H1 (cell line): Measurements from ENCODE around the gene NELFE. TPM values are rescaled to one million over a fixed set of nuclear protein-coding genes. Genes with fewer than 3 reads are reported as not detected.

Source experiments
- CTCF ChIA-PET: fragments of 300-600 bp; sonication (Branson Sonifier 250); formaldehyde crosslinking; loops from one replicate; lab custom pipeline; 2021; ENCODE audit not compliant: partially characterized antibody; lab: Charles Lee
- POLR2A ChIA-PET: fragments of 300-600 bp; sonication (Branson Sonifier 250); formaldehyde crosslinking; loops from one replicate; lab custom pipeline; 2021; ENCODE audit warnings: inconsistent platforms; ENCODE audit not compliant: partially characterized antibody; lab: Charles Lee
- DNase-seq, 2 experiments: peaks; one replicate each; pipeline versions ENCODE4 v3.0.0 to v3.0.0-alpha.2; 2010 to 2022; ENCODE audit warnings: low spot score in 2 of 2, low read depth in 1 of 2, mixed read lengths in 1 of 2
- FAIRE-seq: peaks from 2 replicates; lab custom pipeline; 2011; peaks lifted over from hg19 to GRCh38; lab: Jason Lieb, UNC
- H2AFZ ChIP-seq: 2 replicates; pipeline ENCODE4 v1.8.1; 2012; ENCODE audit warnings: low read length, inconsistent platforms
- H2AK5ac ChIP-seq: 2 replicates; pipeline ENCODE4 v1.6.1; 2013; ENCODE audit warnings: low read depth, low read length
- H2BK120ac ChIP-seq: replicated peaks from 2 replicates; pipeline ENCODE3; 2013; ENCODE audit warnings: low read depth, low read length, inconsistent platforms
- H2BK12ac ChIP-seq: 2 replicates; pipeline ENCODE4 v1.6.1; 2013; ENCODE audit warnings: low read depth, low read length
- H2BK15ac ChIP-seq: 2 replicates; pipeline ENCODE4 v1.6.1; 2013; ENCODE audit warnings: low read length
- H2BK20ac ChIP-seq: 2 replicates; pipeline ENCODE4 v1.6.1; 2013; ENCODE audit warnings: low read length
- H2BK5ac ChIP-seq: 2 replicates; pipeline ENCODE4 v1.6.1; 2013; ENCODE audit warnings: low read depth, low read length
- H3K14ac ChIP-seq: 2 replicates; pipeline ENCODE4 v1.6.1; 2013; ENCODE audit warnings: inconsistent platforms; ENCODE audit not compliant: insufficient read length
- H3K18ac ChIP-seq: 2 replicates; pipeline ENCODE4 v1.6.1; 2013; ENCODE audit warnings: low read length; ENCODE audit errors: extremely low read depth
- H3K23ac ChIP-seq: 2 replicates; pipeline ENCODE4 v1.6.1; 2013; ENCODE audit warnings: inconsistent platforms; ENCODE audit not compliant: insufficient read length
- H3K23me2 ChIP-seq: 2 replicates; pipeline ENCODE4 v1.6.1; 2013; ENCODE audit warnings: low read depth, low read length
- H3K27ac ChIP-seq: 2 replicates; pipeline ENCODE4 v1.6.1; 2011; ENCODE audit warnings: low read depth, low read length, inconsistent platforms
- H3K27me3 ChIP-seq, 4 experiments: replicated peaks in 1 of 4; 1 replicate in 1 of 4; 2 replicates in 3 of 4; pipeline versions ENCODE4 v1.6.1 to v1.8.1; 2011 to 2013; ENCODE audit warnings: low read length in 3 of 4, mild to moderate bottlenecking in 3 of 4, inconsistent platforms in 2 of 4, mixed read lengths in 2 of 4, moderate library complexity in 1 of 4; ENCODE audit not compliant: control insufficient read depth in 3 of 4, insufficient read depth in 3 of 4; ENCODE audit errors: extremely low read depth in 1 of 4
- H3K36me3 ChIP-seq, 4 experiments: 2 replicates each; pipeline versions ENCODE4 v1.6.1 to v1.8.1; 2011 to 2013; ENCODE audit warnings: mild to moderate bottlenecking in 4 of 4, low read length in 3 of 4, moderate library complexity in 2 of 4, control low read depth in 1 of 4, inconsistent platforms in 1 of 4; ENCODE audit not compliant: insufficient read depth in 4 of 4, control insufficient read depth in 2 of 4
- H3K4ac ChIP-seq: replicated peaks from 2 replicates; pipeline ENCODE3; 2013; ENCODE audit warnings: low read length, low read depth, mixed read lengths, inconsistent platforms; ENCODE audit not compliant: insufficient read length
- H3K4me1 ChIP-seq, 4 experiments: replicated peaks in 1 of 4; 1 replicate in 1 of 4; 2 replicates in 3 of 4; pipeline versions ENCODE4 v1.6.1 to v1.8.1; 2011 to 2013; ENCODE audit warnings: low read length in 3 of 4, inconsistent platforms in 2 of 4, mixed read lengths in 1 of 4; ENCODE audit not compliant: insufficient read depth in 4 of 4, control insufficient read depth in 3 of 4
- H3K4me2 ChIP-seq, 2 experiments: 2 replicates each; pipeline versions ENCODE4 v1.6.1 to v1.8.1; 2011 to 2013; ENCODE audit warnings: low read depth in 2 of 2, low read length in 2 of 2, control low read depth in 1 of 2, inconsistent platforms in 1 of 2, mild to moderate bottlenecking in 1 of 2; ENCODE audit not compliant: insufficient read depth in 1 of 2
- H3K4me3 ChIP-seq, 4 experiments: fragments of 200-600, 300-600 bp in 1 of 4; sonication (generic), shearing (Covaris generic), sonication (Bioruptor Twin) in 1 of 4; 2 replicates each; pipeline versions ENCODE4 v1.5.1 to v1.8.1; 2011 to 2016; ENCODE audit warnings: low read length in 4 of 4, low read depth in 3 of 4, control low read depth in 2 of 4, inconsistent platforms in 2 of 4, mild to moderate bottlenecking in 2 of 4, mixed read lengths in 1 of 4, moderate library complexity in 1 of 4; ENCODE audit not compliant: insufficient read depth in 2 of 4; ENCODE audit errors: extremely low read depth in 1 of 4
- H3K56ac ChIP-seq: replicated peaks from 2 replicates; pipeline ENCODE3; 2013; ENCODE audit warnings: low read depth, mild to moderate bottlenecking, mixed read lengths, low read length, inconsistent platforms; ENCODE audit not compliant: insufficient read length
- H3K79me1 ChIP-seq: 2 replicates; pipeline ENCODE4 v1.6.1; 2013; ENCODE audit warnings: low read depth, low read length, control low read depth
- H3K79me2 ChIP-seq, 2 experiments: 2 replicates each; pipeline versions ENCODE4 v1.6.1 to v1.8.1; 2012 to 2013; ENCODE audit warnings: low read length in 2 of 2, mild to moderate bottlenecking in 2 of 2, inconsistent platforms in 1 of 2; ENCODE audit not compliant: insufficient read depth in 2 of 2, control insufficient read depth in 1 of 2
- H3K9ac ChIP-seq, 4 experiments: replicated peaks in 1 of 4; 1 replicate in 1 of 4; 2 replicates in 3 of 4; pipeline versions ENCODE4 v1.6.1 to v1.8.1; 2011 to 2013; ENCODE audit warnings: low read depth in 3 of 4, low read length in 3 of 4, control low read depth in 2 of 4, mild to moderate bottlenecking in 2 of 4, moderate library complexity in 2 of 4, inconsistent platforms in 1 of 4; ENCODE audit errors: extremely low read depth in 1 of 4
- H3K9me3 ChIP-seq, 2 experiments: 2 replicates each; pipeline versions ENCODE4 v1.6.1 to v1.8.1; 2012 to 2013; ENCODE audit warnings: mild to moderate bottlenecking in 2 of 2, moderate library complexity in 2 of 2, control low read depth in 1 of 2, inconsistent platforms in 1 of 2, low read depth in 1 of 2, low read length in 1 of 2, mixed read lengths in 1 of 2; ENCODE audit not compliant: insufficient read depth in 2 of 2
- H4K20me1 ChIP-seq, 2 experiments: replicated peaks in 1 of 2; 2 replicates each; pipeline versions ENCODE3 to v1.8.1; 2011 to 2013; ENCODE audit warnings: inconsistent platforms in 2 of 2, low read length in 2 of 2, mild to moderate bottlenecking in 1 of 2; ENCODE audit not compliant: insufficient read depth in 2 of 2, control insufficient read depth in 1 of 2
- H4K5ac ChIP-seq: 2 replicates; pipeline ENCODE4 v1.6.1; 2013; ENCODE audit warnings: low read length, low read depth, mixed read lengths, inconsistent platforms; ENCODE audit not compliant: insufficient read length
- H4K8ac ChIP-seq: 2 replicates; pipeline ENCODE4 v1.8.0; 2013; ENCODE audit warnings: mild to moderate bottlenecking, moderate library complexity, low read length, inconsistent platforms; ENCODE audit not compliant: insufficient read depth; ENCODE audit errors: extremely low read depth
- H4K91ac ChIP-seq: replicated peaks from 2 replicates; pipeline ENCODE3; 2013; ENCODE audit warnings: low read length, mixed read lengths, inconsistent platforms; ENCODE audit not compliant: insufficient read length
- ATF3 ChIP-seq: IDR thresholded peaks from 2 replicates; pipeline ENCODE4 v1.6.1; 2011; ENCODE audit warnings: low read depth, mild to moderate bottlenecking, low read length; ENCODE audit not compliant: insufficient read depth
- CTCF ChIP-seq, 3 experiments: IDR thresholded peaks; 1 replicate in 2 of 3; 2 replicates in 1 of 3; pipeline versions ENCODE4 v1.5.1 to v1.6.1; 2011; ENCODE audit warnings: low read length in 3 of 3, mild to moderate bottlenecking in 3 of 3, inconsistent platforms in 2 of 3, low read depth in 1 of 3, moderate library complexity in 1 of 3; ENCODE audit not compliant: insufficient read depth in 1 of 3; ENCODE audit errors: control extremely low read depth in 1 of 3
- RAD21 ChIP-seq, 2 experiments: IDR thresholded peaks in 1 of 2; conservative IDR thresholded peaks in 1 of 2; 2 replicates each; pipeline ENCODE4 v1.6.1; 2011; ENCODE audit warnings: low read depth in 2 of 2, low read length in 2 of 2, improper control_type of control experiment in 1 of 2, inconsistent platforms in 1 of 2, mild to moderate bottlenecking in 1 of 2, moderate library complexity in 1 of 2
- WGBS, 2 experiments: shearing (Covaris generic) in 1 of 2; methylation state at CpG; one replicate each; pipeline versions ENCODE4 v1.1.6 to v1.1.7; 2013 to 2015; ENCODE audit warnings: low lambda C conversion rate in 2 of 2, mixed read lengths in 2 of 2, inconsistent platforms in 1 of 2, low coverage in 1 of 2, missing lambda C conversion rate in 1 of 2; ENCODE audit not compliant: insufficient replicate concordance in 2 of 2, insufficient coverage in 1 of 2, insufficient read length in 1 of 2; ENCODE audit errors: extremely low coverage in 1 of 2, missing lambda C conversion rate in 1 of 2; 5-methylcytosine and 5-hydroxymethylcytosine counted together
- polyA plus RNA-seq, 7 experiments: library from polyadenylated mRNA; depleted of rRNA in 3 of 7; stranded (reverse) in 5 of 7; unstranded in 2 of 7; fragments of >200 nt in 5 of 7; fragments of 200-250 nt in 2 of 7; gene quantifications; 1 replicate in 5 of 7; 2 replicates in 1 of 7; 4 replicates in 1 of 7; pipeline versions ENCODE4 v1.2.1 to v1.2.3, GENCODE V29; 2011 to 2013; ENCODE audit warnings: missing spikeins in 2 of 7, mixed read lengths in 2 of 7
- total RNA-seq: library from RNA; stranded (reverse); fragmentation: NEBNext Ultra II Directional; extraction: Animal tissue kit (Norgen Biotek cat#: 25700); gene quantifications from 2 replicates; pipeline ENCODE4 v1.2.1, GENCODE V29; 2021

NELFE gene
- total and polyA plus RNA-seq, 2 of the 8 experiments (the other 6 are each of a cell fraction or from before 2014, with no cell fraction given), result 49.2 to 71.5 TPM

- WGBS, 2 experiments, result 71% methylated on average over 5 of the region's 5 CpGs; no CpG with 5 or more reads in 1 of the 2 experiments
- 0 out of 7 replicates have a peak, but pooled peaks cover 0 to 2% (median 0%) of the 10 kb centered on the region in 4 experiments for H3K4me1 ChIP-seq
- FAIRE-seq, result peak; percentile 19
- H3K9ac ChIP-seq, result no peak overlapping the region
- no peak overlapping the region for H4K8ac ChIP-seq
- no peak overlapping the region for H2BK120ac ChIP-seq
- no peak overlapping the region for H3K27ac ChIP-seq
- H3K27me3 ChIP-seq, result peaks cover 0 to 3% (median 1%) of the 10 kb centered on the region in 4 experiments; a peak in 2 of 7 replicates
- peaks cover 0 to 2% of the 10 kb centered on the region in 2 experiments for H4K20me1 ChIP-seq
- no peak overlapping the region for H3K4ac ChIP-seq
- H2AK5ac ChIP-seq, result no peak overlapping the region
- H3K36me3 ChIP-seq, result peaks cover 18 to 51% (median 46%) of the 10 kb centered on the region in 4 experiments; a peak in 7 of 8 replicates
- H3K18ac ChIP-seq, result no peak overlapping the region
- H4K91ac ChIP-seq, result no peak overlapping the region
- TF ChIP-seq ATF3, result no peak
- peak; percentile 66 to 74 for TF ChIP-seq RAD21 (IDR thresholded peaks at IDR 0.05 in 1 of 2, conservative IDR thresholded peaks at IDR 0.05 in 1 of 2; ENCODE audit: low read depth in 2 of 2, low read length in 2 of 2)
- peak; percentile 84 to 89 (median 88) for TF ChIP-seq CTCF (IDR thresholded peaks at IDR 0.05; ENCODE audit: control extremely low read depth in 1 of 3, insufficient read depth in 1 of 3, low read depth in 1 of 3, low read length in 3 of 3)
- TF ChIP-seq, all 59 proteins: peak for 2
- Histone ChIP-seq H2BK15ac (no peak overlapping the region), H3K56ac (no peak overlapping the region), H3K9me3 (no peaks in the 10 kb centered on the region), H3K23me2 (no peaks in the 10 kb centered on the region), H3K23ac (no peak overlapping the region), H4K5ac (no peak overlapping the region), H3K4me2 (no peak overlapping the region), H2BK12ac (no peak overlapping the region), H3K79me2 (peaks cover 0 to 3% of the 10 kb centered on the region in 2 experiments; a peak in 1 of 4 replicates), H2BK5ac (no peak overlapping the region), H3K14ac (no peak overlapping the region), H3K79me1 (no peaks in the 10 kb centered on the region), H2BK20ac (no peak overlapping the region), H3K4me3 (no peak overlapping the region), H2AFZ (no peak overlapping the region)
- CTCF ChIA-PET, result interaction anchor here (0.7 to 5.8 kb wide), 36 partner anchors 9 to 316 kb away, joined by 3 to 84 read pairs (median 5); partner anchors contain the start of genes DXO, EHMT2, FKBPL and SKIC2
- POLR2A ChIA-PET, result interaction anchor here (0.7 to 16.4 kb wide), 13 partner anchors 7 to 249 kb away, joined by 3 to 279 read pairs (median 4); partner anchors contain the start of genes ABHD16A, DXO, EHMT2 and HSPA1B
- DNase-seq, result peak in 1 of 2 experiments; percentile 76
Observed at GRCh38 chr6:31952140-31952805, 6.5 kb downstream of the NELFE start.
